NCI-H2196 (cell line): ENCODE measurements around the gene BCAT1.
"Not testable (repeated sequence)": the region's sequence is repeated elsewhere in the genome, so short reads cannot be mapped to it uniquely, and the experiment has no call there.

Experiments
- DNase-seq: peaks from one replicate; lab custom pipeline; 2025; ENCODE audit not compliant: unreplicated experiment; lab: John Stamatoyannopoulos, UW

The BCAT1 gene

DNA sequence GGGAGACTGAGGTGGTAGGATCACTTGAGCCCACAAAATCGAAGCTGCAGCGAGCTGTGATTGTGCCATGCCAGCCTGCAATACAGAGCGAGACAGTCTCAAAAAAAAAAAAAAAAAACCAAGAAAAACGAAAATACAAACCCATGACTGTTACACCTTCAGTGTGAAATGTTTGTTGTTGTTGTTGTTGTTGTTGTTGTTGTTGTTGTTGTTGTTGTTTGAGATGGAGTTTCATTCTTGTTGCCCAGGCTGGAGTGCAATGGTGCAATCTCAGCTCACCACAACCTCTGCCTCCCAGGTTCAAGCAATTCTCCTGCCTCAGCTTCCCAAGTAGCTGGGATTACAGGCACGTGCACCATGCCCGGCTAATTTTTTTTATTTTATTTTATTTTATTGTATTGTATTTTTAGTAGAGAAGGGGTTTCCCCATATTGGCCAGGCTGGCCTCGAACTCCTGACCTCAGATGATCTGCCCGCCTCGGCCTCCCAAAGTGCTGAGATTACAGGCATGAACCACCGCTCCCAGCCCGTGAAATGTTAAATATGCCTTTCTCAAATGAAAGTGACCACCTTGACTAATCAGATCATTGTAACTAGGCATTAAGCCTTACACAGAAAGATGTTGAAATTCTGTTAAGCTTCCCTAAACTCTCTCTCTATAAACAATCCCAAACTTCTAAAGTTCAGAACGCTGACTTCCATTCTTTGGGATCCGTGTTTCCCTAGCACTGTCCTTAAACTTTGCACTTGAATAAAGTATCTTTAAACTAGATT, 20.2 kb downstream of the BCAT1 start:
- not testable (repeated sequence) for DNase-seq

DNA sequence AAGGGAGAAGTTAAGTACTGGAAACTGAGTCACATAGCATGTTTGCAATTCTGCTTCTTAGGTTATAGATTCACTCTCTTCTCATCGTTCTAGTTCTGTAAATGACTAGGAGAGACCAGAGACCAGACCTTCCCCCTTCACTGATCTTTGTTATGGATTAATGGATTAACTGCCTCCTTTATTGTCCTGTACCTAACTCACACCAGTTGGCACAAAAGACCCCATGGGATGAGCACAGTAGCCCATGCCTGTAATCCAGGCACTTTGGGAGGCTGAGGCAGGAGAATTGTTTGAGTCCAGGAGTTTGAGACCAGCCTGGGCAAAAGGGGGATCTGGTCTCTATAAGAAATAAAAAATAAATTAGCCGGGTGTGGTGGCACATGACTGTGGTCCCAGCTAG, 20.8 kb downstream of the BCAT1 start:
- DNase-seq = no peak

DNA sequence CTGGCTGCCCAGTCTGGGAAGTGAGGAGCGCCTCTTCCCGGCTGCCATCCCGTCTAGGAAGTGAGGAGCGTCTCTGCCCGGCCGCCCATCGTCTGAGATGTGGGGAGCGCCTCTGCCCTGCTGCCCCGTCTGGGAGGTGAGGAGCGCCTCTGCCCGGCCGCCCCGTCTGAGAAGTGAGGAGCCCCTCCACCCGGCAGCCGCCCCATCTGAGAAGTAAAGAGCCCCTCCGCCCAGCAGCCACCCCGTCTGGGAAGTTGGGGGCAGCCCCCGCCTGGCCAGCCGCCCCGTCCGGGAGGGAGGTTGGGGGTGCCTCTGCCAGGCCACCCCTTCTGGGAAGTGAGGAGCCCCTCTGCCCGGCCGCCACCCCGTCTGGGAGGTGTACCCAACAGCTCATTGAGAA, 22.8 kb downstream of the BCAT1 start:
- DNase-seq = not testable (repeated sequence)

DNA sequence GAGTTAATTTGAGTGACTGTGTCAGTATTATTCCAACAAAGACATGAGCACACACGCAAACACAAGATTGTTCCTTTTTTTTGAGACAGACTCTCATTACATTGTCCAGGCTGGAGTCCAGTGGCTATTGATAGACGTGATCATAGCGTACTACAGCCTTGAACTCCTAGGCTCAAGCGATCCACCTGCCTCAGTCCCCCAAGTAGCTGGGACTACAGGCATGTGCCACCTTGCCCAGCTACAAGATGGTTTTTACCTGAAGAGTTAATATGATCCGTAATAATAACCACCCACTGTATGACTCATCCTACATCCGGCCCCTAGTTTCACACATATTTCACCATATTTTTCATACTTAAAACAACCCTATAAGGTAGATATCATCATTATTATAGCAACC, 26.8 kb downstream of the BCAT1 start:
- DNase-seq = no peak

DNA sequence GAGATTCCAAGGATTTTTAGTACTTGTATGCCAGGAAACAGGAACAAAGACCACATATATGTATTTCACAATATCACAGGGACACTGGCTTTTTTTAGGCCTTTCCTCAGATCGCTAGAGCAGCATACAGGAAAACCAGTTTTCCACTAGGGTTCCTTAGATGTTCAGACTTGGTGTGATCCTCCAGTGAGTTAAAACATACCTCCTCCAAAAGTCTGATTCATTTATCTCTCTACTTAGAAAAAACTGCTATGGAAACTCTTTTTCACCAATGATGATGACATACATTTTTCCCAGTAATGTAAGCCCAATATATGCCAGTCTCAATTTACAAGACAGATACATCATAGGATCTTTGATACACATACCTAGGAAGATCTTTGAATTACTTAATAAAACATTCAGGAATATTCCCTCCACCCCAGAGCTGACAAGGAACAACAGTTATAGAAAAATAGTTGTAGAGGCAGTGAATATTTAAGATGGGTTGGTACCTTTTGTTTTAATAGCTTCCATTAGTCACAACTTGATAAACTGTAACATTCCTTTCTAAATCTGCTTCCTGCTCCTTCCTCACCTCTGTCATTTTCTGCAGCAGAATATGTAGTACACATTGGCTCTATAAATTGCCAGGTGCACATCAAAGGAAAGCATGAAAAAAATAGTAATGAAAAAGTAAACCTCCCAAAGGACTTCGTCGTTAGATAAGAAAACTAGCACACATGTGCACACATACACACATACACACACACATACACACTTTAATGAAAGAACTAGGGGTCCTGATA, 27.5 kb downstream of the BCAT1 start:
- no peak for DNase-seq

DNA sequence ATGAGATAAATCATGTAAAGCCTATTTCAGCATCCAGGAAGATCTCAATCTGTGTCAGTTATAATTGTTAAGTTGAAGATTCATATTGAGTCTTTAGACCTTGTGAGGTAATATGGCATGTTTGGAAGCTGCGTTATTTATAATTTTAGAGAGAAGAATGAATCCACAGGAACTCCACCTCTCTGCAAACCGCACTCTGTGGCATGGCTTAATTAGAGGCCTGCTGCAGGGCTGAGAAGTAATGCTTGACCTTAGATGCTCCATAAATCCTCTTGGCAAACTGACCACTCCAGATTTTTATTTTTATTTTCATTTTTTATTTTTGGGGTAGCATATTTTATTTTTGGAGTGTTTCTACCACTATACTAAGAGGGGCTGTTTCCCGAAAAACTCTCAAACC, 28.8 kb downstream of the BCAT1 start:
- no peak for DNase-seq

DNA sequence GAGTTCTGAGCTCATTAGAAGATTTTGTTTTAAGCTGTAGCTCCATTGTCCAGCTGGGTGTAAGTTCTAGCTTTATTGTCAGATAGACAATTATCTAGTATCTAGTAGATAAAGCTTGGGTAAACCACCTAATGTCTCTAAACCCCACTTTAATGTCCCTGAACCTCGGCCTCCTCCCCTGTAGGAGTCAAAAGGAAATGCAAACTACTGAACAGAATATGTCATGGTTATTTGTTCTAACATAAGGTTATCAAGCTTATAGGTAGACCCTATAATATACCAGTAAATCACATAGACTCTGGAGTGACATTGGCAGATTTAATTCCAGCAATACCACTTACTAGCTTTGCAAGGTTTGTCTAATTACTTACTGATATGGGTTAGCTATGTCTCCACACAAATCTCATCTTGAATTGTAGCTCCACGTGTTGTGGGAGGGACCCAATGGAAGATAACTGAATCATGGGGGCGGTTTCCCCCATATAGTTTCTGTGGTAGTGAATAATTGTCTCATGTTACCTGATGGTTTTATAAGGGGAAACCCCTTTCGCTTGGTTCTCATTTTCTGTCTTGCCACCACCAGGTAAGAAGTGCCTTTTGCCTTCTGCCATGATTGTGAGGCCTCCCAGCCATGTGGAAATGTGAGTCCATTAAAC, 29.4 kb downstream of the BCAT1 start:
- DNase-seq = no peak

DNA sequence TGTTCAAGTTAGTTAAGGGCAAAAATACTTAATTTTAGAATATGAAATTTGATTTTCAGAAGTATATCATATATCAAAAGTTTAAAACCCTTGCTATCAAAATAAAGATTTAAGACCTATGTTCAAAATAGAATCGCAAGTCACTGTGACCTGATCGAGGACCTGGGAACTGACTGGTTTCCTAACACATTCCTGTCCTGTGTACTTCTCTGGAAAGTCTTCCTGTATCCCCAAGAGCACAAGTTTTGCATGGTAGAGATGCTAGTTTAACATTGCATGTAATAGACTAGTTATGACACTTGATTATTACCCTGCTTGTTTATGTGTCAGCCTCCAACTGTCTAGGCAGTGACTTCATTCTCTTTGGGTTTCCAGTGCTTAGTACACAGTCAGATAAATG, 30.3 kb downstream of the BCAT1 start:
- no peak for DNase-seq

DNA sequence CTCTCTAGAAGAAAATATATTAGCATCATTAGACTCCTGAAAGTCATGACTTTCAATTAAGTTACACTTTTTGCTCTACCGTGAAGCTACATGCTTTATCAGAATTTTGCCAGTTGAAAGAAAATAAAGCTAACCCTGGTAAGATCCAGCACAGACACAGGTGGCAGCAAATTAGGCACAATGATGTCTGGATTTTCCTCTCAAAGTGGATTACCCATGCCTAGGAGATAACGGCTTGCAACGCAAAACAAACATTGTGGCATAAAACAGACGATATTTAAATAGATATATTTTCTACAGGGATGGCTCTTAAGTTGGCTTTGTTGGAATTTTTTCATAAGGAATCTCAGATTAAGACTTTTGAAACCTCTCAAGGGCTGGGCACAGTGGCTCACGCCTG, 33.4 kb downstream of the BCAT1 start:
- DNase-seq = no peak

DNA sequence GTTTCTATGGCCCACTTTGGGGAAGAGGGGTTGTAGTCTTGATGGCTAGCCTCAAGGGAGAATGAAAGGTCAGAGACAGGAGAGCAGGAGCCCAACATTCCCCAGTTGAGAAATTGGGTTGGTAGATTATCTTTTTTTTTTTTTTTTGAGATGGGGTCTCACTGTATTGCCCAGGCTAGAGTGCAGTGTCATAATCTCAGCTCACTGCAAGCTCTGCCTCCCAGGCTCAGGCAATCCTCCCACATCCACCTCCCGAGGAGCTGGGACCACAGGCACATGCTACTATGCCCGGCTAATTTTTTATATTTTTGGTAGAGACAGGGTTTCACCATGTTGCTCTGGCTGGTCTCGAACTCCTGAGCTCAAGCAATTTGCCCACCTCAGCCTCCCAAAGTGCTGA, 34.9 kb downstream of the BCAT1 start:
- DNase-seq = no peak

DNA sequence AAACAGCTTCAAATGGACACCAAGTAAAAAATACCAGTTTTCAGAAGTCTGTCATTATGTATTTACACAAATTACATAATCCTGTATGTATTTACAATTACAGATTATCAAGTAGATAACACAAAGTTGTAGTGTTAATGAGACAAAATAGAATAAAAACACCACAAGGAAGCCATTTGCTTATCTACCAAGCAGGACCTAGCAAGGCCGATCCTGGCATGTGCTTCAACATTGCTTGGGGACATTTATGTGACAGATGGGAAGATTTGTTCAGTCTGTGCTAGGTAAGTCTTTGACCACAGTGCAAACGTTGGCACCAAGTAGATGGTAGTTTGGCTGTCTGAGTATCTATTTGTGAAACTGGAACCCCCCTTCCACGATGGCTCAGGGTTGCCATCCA, 35.8 kb downstream of the BCAT1 start:
- no peak for DNase-seq

DNA sequence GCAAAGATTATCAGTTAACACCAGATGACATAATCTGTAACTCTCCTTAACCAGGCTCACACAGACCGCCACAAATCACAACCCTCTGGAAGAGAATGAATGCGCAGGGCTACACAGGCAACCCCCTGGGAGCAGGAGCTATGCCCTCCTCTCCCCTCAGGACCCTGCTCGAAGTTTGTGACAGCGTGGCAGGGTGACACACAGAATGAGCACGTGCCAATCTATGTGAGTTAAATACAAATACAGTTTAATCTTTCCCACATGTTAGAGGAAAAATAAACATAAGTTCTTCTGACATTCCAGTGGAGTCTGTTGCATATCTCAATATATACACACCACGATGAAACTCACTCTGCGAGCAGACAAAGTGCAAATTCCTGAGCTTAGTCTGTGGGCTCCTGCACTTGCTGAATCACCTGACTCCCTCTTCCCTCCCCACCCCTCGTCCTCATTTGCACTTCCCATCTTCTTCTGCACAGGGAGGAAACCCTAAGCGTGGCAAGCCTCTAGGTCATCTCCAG, 37.6 kb downstream of the BCAT1 start:
- no peak for DNase-seq

DNA sequence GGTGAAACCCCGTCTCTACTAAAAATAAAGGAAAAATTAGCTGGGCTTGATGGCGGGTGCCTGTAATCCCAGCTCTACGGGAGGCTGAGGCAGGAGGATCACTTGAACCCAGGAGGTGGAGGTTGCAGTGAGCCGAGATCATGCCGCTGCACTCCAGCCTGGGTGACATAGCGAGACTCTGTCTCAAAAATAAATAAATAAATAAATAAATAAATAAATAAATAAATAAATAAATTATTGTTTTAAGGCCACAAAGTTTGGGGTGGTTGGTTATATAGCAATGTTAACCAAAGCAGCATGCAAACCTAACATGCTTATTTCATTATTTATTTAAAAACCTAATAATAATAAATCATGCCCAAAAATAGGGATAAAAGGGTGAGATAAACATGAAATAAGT, 38.7 kb downstream of the BCAT1 start:
- DNase-seq = not testable (repeated sequence)

DNA sequence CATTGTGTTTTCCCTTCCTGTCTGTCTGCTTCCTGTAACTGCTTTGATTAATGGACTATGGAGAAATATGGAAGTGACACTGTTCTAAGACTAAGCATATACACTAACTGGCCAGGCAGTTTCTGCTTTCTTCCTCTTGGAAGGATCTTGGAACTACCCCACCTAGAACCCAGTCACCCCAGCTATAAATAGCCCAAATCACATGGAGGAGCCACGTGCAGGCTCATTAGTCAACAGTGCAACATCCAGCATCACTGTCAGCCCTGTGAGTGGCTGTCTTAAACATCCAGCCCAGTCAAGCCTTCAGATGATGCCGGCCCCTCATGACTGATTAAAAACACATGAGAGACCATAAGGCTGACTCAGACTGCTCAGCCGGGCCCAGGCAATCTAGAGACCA, 39.2 kb downstream of the BCAT1 start:
- no peak for DNase-seq

DNA sequence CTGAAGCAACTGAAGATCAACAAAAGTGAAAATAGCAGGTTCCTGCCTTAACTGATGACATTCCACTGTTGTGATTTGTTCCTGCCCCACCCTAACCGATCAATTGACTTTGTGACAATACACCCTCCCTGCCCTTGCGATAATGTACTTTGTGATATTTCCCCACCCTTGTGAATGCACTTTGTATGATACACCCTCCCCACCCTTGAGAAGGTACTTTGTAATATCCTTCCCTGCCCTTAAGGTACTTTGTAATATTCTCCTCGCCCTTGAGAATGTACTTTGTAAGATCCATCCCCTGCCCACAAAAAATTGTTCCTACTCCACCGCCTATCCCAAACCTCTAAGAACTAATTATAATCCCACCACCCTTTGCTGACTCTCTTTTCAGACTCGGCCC, 41.4 kb downstream of the BCAT1 start:
- no peak for DNase-seq

DNA sequence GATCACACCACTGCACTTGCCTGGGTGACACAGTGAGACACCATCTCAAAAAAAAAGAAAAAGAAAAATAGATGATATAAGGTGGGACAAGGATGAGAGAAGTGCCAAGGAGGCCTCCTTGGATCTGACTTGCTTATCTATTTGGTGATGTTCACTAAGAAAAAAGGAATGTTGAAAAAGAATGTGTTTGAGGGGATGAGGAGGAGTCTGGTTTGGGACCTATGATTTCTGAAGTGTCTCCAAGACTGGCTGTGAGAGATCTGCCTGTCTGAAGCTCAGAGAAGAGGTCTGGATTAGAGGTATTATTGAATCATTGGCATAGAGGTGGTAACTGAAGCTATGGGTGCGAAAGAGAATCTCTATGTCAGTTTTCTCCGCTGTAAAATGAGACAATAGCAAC, 42.8 kb downstream of the BCAT1 start:
- no peak for DNase-seq

DNA sequence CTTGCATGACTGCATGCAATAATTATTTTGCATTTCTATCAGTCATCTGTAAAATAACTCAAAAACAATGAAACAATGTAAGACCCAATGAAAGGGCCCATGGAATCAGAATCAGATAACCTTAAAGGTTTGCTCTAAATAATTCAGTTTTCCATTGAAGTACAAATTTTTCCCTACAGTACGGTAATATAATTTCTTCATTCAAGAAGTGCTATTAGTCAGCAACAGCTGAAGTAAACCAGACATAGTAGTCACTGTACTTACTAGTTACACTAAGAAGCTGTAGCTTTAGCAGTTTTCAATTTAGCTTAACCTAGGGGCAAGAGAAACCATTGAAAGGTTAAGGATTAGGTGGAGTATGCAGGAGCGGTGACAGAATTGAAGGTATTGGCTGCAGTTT, 43.5 kb downstream of the BCAT1 start:
- no peak for DNase-seq

DNA sequence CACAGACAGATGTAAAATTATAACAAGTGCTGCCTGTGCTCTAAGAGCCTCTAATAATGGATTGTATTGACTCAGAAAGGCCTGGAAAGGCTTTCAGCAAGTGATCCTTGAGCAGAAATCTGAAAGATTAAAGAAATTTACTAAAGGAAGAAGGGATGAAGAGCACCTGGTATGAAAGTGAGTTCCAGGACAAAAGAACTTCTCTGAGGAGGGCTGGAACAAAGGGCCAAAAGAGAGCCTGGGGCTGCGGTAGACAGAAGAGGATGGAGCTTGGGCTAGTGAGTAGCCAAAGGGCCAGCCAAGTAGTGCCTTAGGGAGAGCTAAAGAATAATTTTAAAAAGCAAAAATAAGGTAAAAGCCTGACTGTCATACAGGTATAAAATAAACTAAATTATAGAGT, 44.0 kb downstream of the BCAT1 start:
- no peak for DNase-seq

DNA sequence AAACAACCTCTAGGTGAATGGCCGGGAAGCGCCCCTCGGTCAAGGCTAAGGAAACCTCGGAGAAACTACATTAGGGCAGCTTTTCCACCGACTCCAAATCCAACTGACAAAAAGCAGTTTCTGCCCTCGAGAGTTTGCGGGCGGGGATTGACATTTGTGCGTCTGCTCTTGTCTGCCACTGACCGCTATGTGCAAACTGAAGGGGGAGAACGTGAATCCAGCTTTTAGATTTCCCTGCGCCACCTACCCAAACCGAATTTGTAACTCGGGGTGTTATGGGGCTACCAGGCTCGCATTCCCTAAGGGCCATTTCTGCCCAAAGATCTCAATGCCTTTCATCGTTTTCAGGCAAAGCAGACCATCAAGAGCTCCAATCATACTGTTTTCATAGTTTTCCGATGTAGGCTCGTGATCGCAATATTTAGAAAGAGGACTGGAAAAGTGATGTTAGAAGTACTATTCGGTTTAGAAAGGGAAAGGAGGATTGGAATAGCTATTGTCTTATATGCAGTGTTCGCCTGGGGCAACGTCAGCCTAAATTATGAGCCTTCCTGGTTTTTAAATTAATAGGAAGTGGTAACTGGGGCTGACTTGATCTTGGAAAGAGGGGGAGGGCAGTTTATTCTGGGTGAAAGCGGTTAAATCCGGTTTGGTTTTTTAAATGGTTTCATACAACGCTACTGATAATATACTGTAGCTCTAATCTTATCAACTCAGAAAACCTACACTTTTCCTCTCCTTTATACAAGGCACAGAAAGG, 45.4 kb downstream of the BCAT1 start:
- DNase-seq = no peak

DNA sequence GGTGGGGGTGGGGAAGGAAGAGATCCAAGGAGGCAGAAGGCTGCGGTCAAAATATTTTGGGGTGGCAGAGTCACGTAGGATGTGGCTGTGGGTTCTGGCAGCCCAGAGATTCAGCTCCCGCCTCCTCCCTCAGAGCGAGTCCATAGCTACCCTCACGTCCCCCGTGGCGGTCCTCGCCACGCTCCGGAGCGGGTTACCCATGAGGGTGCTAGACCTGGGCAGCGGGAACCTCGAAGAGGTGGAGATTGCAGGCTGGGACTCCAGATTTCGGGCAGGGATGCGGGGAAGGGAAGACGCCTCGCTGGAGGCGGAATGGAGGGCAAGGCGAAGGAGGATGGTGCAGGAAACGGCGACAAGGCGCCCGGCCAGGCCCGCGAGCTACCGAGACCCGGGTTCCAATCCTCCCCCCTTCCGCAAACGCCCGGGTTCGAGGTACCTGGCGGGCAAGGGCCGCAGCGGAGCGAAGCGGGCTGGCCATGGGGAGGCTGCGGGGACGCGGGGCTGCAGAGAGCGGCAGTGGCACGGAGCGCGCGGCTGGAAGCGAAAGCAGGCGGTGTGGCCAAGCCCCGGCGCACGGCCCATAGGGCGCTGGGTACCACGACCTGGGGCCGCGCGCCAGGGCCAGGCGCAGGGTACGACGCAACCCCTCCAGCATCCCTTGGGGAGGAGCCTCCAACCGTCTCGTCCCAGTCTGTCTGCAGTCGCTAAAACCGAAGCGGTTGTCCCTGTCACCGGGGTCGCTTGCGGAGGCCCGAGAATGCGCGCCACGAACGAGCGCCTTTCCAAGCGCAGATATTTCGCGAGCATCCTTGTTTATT, 46.2 kb downstream of the BCAT1 start:
- no peak for DNase-seq
